Stimulated activated CD4-positive, alpha-beta T cell treated with anti-CD3 and anti-CD28 coated beads, Interleukin-1b, Interleukin-23, amount 100 ng/mL, for 4 hours (primary cell): ENCODE measurements around the gene WDR91.
"Not testable (repeated sequence)": the region's sequence is repeated elsewhere in the genome, so short reads cannot be mapped to it uniquely, and the experiment has no call there.

ENCODE experiments used
- DNase-seq, 2 donors: peaks; one replicate each; pipeline ENCODE4 v3.0.0-alpha.2; 2020; ENCODE audit warnings: low read depth in 2 of 2

The WDR91 gene

GRCh38 chr7:135211179-135211945, at the start of gene WDR91:
WDR91 (minus strand) TSS chr7:135211526; CDS start chr7:135211502, 24 bp downstream.
- DNase-seq: peak; percentile 97 to 99

DNA sequence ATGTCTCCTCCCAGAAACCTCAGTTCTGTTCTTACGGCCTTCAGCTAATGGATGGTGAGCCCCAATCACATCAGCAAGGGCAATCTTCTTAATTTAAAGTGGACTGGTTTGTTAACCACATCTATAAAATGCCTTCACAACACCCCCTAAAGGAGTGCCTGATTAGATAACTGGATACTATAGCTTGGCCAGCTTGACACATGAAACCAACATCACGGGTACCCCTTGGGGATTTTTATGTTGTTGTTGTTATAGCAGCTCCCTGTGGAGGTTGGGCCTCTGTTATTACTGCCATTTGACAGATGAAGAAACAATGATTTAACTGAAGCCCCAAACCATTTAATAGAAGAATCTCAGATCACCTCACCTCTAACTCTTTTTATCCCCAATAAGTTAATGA, 49.1 kb upstream of the WDR91 start:
- DNase-seq: no peak

- no peak for DNase-seq
These were observed 48.4 kb upstream of the WDR91 start for GRCh38 chr7:135259702-135260101.

DNA sequence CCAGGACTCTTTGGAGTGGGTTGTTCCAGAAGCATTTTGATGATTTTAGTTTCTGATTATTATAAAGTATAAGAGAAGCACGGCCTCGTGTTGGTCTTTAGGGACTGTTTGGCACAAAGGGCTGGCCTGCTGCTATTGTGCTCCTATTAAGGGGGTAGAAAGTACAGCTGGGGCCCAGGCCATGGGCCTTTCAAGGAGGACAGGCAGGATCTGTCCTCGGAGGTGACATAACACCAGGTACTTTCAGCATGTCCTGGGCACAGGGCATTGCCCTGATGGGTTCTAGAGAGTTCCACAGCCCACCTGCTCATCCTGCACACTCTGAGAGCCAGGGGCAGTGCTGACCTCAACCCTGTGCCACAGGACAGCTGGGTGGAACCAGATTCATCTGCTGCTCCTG, 47.3 kb upstream of the WDR91 start:
- no peak for DNase-seq

- no peak for DNase-seq
These were observed 46.5 kb upstream of the WDR91 start for GRCh38 chr7:135257790-135258189.

GRCh38 chr7:135253851-135254771, 42.8 kb upstream of the WDR91 start:
- DNase-seq: no peak

- no peak for DNase-seq
These were observed 40.4 kb upstream of the WDR91 start for GRCh38 chr7:135251496-135252391.

DNA sequence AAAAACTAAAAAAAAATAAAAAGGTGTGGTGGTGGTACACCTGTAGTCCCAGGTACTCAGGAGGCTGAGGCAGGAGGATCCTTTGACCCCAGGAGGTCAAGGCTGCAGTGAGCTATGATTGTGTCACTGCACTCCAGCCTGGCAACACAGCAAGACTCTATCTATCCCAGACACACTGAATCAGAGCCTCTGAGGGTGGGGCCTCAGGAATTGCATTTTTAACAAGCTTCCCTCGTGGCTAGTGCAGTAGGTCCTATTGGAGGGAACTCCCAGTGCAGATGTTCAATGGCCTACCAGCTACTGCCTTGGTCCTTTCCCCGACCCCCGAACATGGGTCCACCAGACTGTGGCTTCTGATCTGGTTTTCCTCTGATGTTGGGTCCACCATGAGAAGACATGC, 37.2 kb upstream of the WDR91 start:
- no peak for DNase-seq

DNA sequence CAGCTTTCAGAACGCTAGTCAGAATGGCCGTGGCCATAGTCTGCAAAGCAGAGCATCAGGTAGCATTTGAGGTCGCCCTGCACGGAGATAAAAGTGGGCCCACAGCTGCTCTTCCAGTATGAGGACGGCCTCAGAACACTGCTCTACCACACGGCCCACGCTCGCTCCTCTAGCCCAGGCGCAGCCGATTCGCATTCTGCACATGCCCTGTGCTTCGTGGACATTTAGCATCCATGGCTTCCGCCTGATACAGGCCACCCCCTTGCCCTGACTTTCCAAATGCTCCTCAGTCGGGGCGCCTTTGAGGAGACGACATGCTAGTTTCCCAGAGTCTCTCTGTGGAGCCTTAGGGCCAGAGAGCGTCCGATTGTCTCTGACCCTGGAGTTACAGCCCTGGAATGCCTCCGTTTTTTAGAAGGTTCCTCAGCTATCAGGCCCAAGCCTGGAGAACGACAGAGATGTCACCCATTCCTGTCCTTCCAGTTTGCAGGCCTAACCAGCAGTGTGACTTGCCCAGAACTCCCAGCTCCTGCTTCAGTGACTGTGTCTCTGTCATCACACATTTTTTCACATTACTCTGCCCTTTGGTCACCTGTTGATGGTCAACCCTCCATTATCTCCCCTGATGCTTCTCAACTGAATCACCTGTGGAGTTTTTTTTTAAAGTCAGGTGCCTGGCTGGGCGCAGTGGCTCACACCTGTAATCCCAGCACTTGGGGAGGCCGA, 36.6 kb upstream of the WDR91 start:
- no peak for DNase-seq

GRCh38 chr7:135246191-135246825, 35.0 kb upstream of the WDR91 start:
- no peak for DNase-seq

GRCh38 chr7:135245226-135246190, 34.2 kb upstream of the WDR91 start:
- DNase-seq: no peak

DNA sequence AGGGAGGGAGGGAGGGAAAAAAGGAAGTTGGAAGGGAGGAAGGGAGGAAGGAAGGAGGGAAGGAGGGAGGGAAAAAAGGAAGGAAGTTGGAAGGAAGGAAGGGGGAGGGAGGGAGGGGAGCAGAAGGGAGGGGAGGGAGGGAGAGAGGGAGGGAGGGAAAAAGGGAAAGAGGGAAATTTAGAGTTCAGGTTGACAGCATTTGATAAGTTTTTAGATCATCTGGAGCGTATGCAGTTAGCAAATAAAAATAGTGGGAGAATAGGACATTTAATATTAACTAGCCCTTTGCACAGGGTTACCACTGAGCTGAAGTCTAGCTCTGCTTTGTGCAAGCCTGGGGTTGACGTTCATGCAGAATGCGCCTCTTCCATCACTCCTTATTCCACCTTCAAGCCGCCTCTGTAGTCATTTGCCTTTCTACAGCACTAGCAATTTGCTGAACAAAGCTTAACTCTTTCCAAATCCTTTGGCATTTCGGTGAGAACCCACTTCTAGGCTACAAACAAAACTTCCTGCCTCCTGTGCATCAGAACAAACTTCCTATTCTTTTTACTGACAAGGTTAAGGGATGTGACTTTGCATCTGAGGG, 30.9 kb upstream of the WDR91 start:
- no peak for DNase-seq

DNA sequence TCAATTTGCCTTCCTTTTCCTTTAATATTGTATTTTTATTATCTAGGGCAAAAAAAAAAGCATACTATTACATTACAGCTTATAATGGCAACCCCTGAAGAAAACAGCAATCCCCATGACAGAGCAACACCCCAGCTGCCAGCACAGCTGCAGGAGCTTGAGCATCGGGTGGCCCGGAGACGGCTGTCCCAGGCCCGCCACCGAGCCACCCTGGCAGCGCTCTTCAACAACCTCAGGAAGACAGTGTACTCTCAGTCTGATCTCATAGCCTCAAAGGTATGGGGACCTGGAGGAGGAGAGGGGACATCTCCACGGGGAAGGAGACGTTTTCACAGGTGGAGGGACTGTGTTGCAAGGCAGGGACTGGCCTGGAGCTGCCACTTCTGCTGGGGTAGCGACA, 29.1 kb upstream of the WDR91 start:
- DNase-seq: no peak

DNA sequence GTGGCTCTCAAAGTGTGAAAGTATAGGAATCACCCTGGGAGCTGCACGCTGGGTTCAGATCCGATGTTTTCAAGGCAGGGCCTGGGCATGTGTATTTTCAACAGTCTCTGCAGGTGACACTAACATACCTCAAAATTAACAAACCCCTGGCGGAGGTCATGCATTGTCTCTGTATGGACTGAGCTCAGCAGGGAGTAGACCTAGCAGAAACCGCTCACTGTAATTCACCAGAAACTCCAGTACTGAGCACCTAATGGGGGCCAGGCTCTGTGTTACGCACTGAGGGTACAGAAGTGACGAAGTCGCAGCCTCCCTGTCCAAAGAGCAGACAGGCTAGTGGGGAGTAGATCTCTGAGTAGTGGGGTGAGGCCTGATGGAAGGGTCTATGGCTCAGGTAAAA, 27.9 kb upstream of the WDR91 start:
- no peak for DNase-seq

GRCh38 chr7:135238112-135238744, 26.9 kb upstream of the WDR91 start:
- DNase-seq: no peak

GRCh38 chr7:135236727-135237126, 25.4 kb upstream of the WDR91 start:
- DNase-seq: no peak

GRCh38 chr7:135235841-135236240, 24.5 kb upstream of the WDR91 start:
- DNase-seq: no peak

- no peak for DNase-seq
These were observed 23.4 kb upstream of the WDR91 start for GRCh38 chr7:135234727-135235126.

DNA sequence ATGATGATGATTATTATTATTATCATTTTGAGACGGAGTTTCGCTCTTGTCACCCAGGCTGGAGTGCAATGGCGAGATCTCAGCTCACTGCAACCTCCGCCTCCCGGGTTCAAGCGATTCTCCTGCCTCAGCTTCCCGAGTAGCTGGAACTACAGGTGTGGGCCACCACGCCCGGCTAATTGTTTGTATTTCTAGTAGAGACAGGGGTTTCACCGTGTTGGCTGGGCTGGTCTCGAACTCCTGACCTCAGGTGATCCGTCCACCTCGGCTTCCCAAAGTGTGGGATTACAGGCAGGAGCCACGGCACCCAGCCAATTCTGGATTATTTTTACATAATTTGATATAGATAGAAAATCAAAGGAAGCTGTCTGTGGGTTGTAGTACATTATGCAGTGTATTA, 22.8 kb upstream of the WDR91 start:
- DNase-seq: not testable (repeated sequence)
